NK-92 (cell line): Measurements from ENCODE around the gene PHF23.

Experiments used
- DNase-seq: peaks from one replicate; lab custom pipeline; 2025; ENCODE audit not compliant: unreplicated experiment; lab: John Stamatoyannopoulos, UW

Gene PHF23

GRCh38 chr17:7207120-7208001 is 31.9 kb downstream of the PHF23 start:
- DNase-seq, result no peak

- DNase-seq, result no peak
Observed at GRCh38 chr17:7205561-7205960, 33.7 kb downstream of the PHF23 start.

- DNase-seq, result peak; percentile 84
Observed at GRCh38 chr17:7204828-7205461, 34.3 kb downstream of the PHF23 start.

DNA sequence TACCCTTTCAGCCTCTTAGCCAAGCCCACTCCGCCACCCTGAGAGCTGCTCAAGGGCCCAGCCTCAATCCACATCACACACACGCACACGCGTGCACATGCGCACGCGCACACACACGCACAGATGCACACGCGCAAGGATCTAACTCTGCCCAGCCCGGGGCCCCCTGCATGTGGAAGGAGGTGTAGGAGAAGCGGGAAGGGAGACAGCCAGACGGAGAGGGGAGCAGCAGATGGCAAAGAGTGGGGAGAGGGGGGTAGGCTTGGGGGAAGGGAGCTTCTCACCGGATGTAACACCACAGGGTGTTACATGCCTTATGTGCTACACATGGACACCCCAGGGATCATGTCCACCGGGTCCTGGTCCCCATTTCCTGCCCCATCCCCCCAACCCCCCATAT is 34.9 kb downstream of the PHF23 start:
- DNase-seq, result no peak

GRCh38 chr17:7203391-7203790 is 35.9 kb downstream of the PHF23 start:
- no peak for DNase-seq

DNA sequence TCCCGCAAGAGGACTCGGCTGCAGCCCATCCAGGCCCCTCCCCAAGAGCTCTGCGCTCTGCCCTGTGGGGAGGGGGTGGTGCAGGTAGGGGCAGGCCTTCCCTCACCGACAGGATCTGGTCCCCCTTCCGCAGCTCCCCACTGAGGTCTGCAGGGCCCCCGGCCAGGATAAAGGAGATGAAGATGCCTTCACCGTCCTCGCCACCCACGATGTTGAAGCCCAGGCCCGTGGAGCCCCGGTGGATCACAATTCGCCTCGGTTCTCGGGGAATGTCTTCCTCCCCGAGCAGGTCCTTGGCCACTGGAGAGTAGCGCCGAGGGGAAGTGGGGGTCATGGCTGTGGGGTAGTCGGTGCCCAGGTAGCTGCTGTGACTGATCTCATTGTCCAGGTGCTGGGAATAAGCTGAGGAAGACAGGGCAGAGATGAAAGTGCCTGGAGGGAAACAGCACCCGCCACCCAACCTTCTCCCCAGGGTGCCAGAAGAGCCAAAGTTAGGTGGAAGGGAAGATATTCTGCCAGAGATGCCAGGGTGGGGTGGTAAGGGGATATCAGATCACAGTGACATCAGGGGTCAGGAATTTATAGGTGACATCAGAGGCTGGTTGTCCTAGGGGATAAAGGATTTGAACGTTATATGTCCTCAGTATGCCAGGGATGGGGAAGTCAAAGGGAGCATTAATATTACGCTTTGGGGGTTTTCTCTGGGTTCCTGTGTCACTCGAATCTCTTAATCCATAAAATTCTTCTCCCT is 42.4 kb downstream of the PHF23 start:
- no peak for DNase-seq

DNA sequence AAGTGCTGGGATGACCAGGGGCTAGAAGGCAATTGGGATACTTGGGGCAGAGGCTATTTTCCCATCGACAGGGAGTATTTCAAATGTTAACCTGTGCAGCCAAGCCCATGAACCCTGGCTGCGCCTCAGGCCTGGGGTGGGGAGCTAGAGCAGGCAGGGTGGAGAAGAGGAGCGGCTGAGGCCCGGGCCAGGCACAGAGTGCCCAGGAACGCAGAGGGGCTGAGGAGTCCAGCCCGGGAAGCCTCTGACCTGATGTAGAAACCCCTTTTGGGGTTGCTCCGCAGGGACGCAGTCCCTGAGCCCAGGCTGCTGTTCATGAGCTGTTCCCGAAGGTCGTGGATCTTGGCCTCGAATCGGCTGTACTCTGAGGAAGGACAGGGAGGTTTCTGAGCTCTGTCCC is 43.3 kb downstream of the PHF23 start:
- no peak for DNase-seq

GRCh38 chr17:7192271-7192937 is 46.9 kb downstream of the PHF23 start:
- DNase-seq, result no peak

DNA sequence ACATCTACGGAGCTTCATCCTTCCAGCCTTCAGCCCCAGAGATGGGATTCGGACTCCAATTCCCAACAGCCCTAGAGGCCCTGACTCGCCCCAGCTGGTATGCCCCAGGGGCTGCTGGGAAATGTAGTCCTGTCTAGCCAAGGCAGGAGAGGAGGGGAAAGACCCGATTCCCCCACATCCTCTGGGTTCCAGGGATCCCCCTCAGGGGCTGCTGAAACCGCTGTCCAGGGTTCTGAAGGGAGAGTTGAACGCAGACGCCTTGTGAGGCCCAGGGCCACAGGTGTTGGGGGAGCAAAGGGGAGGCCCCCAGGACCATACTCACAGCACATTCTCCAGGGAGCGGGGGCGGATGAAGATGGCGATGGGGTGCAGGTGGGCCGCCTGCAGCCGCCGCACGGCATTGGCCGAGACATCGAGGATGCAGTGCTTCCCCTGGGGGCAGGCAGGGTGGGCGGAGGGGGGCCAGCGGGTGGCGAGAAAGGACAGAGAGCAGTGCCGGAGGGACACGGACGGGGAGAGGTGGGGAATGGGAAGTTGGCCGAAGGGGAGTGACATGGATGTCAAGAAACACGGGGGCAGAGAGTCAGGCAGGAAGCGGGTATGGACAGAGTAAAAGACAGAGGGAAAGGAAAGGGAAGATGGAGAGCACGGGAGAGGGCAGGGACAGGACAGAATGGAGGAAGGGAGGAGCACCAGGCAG is 47.5 kb downstream of the PHF23 start:
- no peak for DNase-seq

DNA sequence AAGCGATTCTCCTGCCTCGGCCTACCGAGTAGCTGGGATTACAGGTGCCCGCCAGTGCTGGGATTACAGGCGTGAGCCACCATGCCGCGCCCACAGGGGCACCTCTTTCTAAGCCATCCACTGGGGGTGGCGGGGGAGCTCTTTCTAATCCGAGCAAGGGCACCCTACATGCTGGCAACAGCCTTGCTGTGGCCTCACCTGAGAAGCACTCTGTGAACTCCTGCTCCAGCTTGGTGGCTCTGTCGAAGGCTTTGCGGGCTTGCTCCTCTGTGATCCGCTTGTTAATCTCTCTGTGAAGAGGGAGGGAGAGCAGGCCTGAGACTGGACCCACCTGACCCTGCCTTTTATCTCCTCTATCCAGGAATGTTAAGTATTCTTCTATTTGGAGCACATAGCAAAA is 48.2 kb downstream of the PHF23 start:
- no peak for DNase-seq

GRCh38 chr17:7190276-7190917 is 48.9 kb downstream of the PHF23 start:
- no peak for DNase-seq

- DNase-seq, result no peak
Observed at GRCh38 chr17:7186241-7186640, 53.0 kb downstream of the PHF23 start.
